Transverse colon (tissue), 4 donors: ENCODE data around the gene RPL35. TPM values are rescaled to one million over a fixed set of nuclear protein-coding genes. Genes with fewer than 3 reads are reported as not detected.

Experiments
- DNase-seq: peaks from one replicate; pipeline ENCODE4 v3.0.0-alpha.2; 2019
- H3K27ac ChIP-seq, 4 donors: fragments of 200-600 bp; sonication (generic); 2 replicates each; pipeline ENCODE4 v1.5.1; 2016 to 2018; ENCODE audit warnings: inconsistent platforms in 4 of 4
- H3K27me3 ChIP-seq: fragments of 200-600 bp; sonication (generic); 2 replicates; pipeline ENCODE4 v1.5.1; 2017; ENCODE audit warnings: inconsistent platforms
- H3K36me3 ChIP-seq, 4 donors: fragments of 200-600 bp; sonication (generic); 2 replicates each; pipeline ENCODE4 v1.5.1; 2017 to 2019; ENCODE audit warnings: inconsistent platforms in 4 of 4
- H3K4me1 ChIP-seq, 4 donors: fragments of 200-600 bp; sonication (generic); 2 replicates each; pipeline ENCODE4 v1.5.1; 2017 to 2020; ENCODE audit warnings: inconsistent platforms in 4 of 4
- H3K4me3 ChIP-seq, 4 donors: fragments of 200-600 bp; sonication (generic); 1 replicate in 1 of 4; 2 replicates in 3 of 4; pipeline versions ENCODE4 v1.5.1 to v1.6.1; 2017 to 2019; ENCODE audit warnings: inconsistent platforms in 4 of 4
- H3K9me3 ChIP-seq, 2 donors: fragments of 200-600 bp; sonication (generic); 2 replicates each; pipeline ENCODE4 v1.5.1; 2017 to 2019; ENCODE audit warnings: inconsistent platforms in 2 of 2
- CTCF ChIP-seq, 5 experiments: fragments of 200-600 bp in 3 of 5; fragments of 450-650 bp in 2 of 5; sonication (generic) in 3 of 5; IDR thresholded peaks; 1 replicate in 2 of 5; 2 replicates in 3 of 5; pipeline ENCODE4 v1.5.1; 2016 to 2017; ENCODE audit warnings: antibody characterized with exemption in 5 of 5, inconsistent platforms in 3 of 5, mild to moderate bottlenecking in 2 of 5, moderate library complexity in 1 of 5
- EP300 ChIP-seq: sonication (generic); formaldehyde crosslinking; IDR thresholded peaks from one replicate; pipeline ENCODE4 v1.6.1; 2017; ENCODE audit warnings: antibody characterized with exemption, low read depth
- POLR2A ChIP-seq: fragments of 450-650 bp; IDR thresholded peaks from one replicate; pipeline ENCODE4 v1.6.1; 2016; ENCODE audit warnings: antibody characterized with exemption, mild to moderate bottlenecking, moderate library complexity
- POLR2AphosphoS5 ChIP-seq, 3 donors: sonication (generic); formaldehyde crosslinking; IDR thresholded peaks; one replicate each; pipeline ENCODE4 v1.6.1; 2016; ENCODE audit warnings: antibody characterized with exemption in 3 of 3
- WGBS, 2 donors: methylation state at CpG; one replicate each; pipeline ENCODE4 v1.1.5; 2018; ENCODE audit warnings: low coverage in 1 of 2; 5-methylcytosine and 5-hydroxymethylcytosine counted together
- in situ Hi-C, 4 donors: fragments of 200-750 bp; cut with MboI; loops; one replicate each; pipeline versions ENCODE4 v1.15.0 to v1.15.1; 2017; ENCODE audit warnings: low sequenced_read_pairs in 3 of 4, low pct_ligation_motif_present in 1 of 4, low pct_unique_long_range_greater_than_20kb in 1 of 4
- intact Hi-C: fragments of 100-400 bp; cut with DNase I; formaldehyde crosslinking; loops from one replicate; pipeline ENCODE4 v1.15.1; 2023; ENCODE audit warnings: low total_unique reads
- total RNA-seq, 4 donors: library from RNA; depleted of rRNA; stranded (reverse); fragments of >200 nt; gene quantifications; one replicate each; pipeline ENCODE4 v1.1.0, GENCODE V29; 2016

RPL35 gene
- total RNA-seq, 4 donors from 2014 or later: 498 to 3,953 (median 1,382) TPM

DNA sequence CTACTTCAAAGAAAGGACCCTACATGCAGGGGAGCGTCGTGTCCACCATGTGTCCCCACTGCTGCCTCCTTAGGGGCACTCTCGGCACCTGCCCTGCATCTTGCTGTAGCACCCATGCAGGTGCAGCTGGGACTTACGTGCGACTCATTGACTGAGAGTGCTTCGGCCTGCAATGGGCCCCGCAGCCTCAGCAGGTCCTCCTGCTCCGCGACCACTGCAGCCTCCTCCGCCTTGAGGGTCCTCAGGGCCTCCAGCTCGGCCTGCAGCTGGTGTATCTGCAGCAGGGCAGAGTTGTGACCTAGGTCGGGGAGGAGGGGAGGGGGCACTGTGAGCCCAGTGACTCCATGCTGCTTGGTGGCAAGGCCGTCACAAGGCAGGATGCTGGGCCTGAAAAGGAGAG, 27.2 kb upstream of the RPL35 start:
- TF ChIP-seq CTCF (IDR thresholded peaks at IDR 0.05) (no peak), POLR2A (no peak), POLR2AphosphoS5 (IDR thresholded peaks at IDR 0.05) (no peak), EP300 (no peak)
- H3K9me3 ChIP-seq: no peaks in the 10 kb centered on the region
- intact Hi-C loops (no loop called here), in situ Hi-C loops (no loop called here)
- H3K4me1 ChIP-seq: no peaks in the 10 kb centered on the region
- H3K27ac ChIP-seq: no peak overlapping the region
- peaks cover 0 to 57% (median 26%) of the 10 kb centered on the region in 4 donors for H3K36me3 ChIP-seq
- no peaks in the 10 kb centered on the region for H3K27me3 ChIP-seq
- WGBS, 2 donors: 95% methylated on average over 10 of the region's 13 CpGs; no CpG with 5 or more reads in 1 of the 2 donors
- H3K4me3 ChIP-seq: no peak overlapping the region
- no peak for DNase-seq

GRCh38 chr9:124887832-124888231, 26.1 kb upstream of the RPL35 start:
- Histone ChIP-seq H3K4me3 (no peak overlapping the region), H3K27ac (no peak overlapping the region), H3K36me3 (peaks cover 0 to 55% (median 25%) of the 10 kb centered on the region in 4 donors), H3K4me1 (no peaks in the 10 kb centered on the region), H3K9me3 (no peaks in the 10 kb centered on the region), H3K27me3 (no peaks in the 10 kb centered on the region)
- in situ Hi-C loops (no loop called here), intact Hi-C loops (no loop called here)
- no peak for TF ChIP-seq POLR2AphosphoS5 (IDR thresholded peaks at IDR 0.05)
- TF ChIP-seq POLR2A: no peak
- no peak for TF ChIP-seq CTCF (IDR thresholded peaks at IDR 0.05)
- no peak for TF ChIP-seq EP300
- DNase-seq: no peak
- WGBS, 2 donors: 90 to 100% methylated on average over 2 to 5 of the region's 5 CpGs

DNA sequence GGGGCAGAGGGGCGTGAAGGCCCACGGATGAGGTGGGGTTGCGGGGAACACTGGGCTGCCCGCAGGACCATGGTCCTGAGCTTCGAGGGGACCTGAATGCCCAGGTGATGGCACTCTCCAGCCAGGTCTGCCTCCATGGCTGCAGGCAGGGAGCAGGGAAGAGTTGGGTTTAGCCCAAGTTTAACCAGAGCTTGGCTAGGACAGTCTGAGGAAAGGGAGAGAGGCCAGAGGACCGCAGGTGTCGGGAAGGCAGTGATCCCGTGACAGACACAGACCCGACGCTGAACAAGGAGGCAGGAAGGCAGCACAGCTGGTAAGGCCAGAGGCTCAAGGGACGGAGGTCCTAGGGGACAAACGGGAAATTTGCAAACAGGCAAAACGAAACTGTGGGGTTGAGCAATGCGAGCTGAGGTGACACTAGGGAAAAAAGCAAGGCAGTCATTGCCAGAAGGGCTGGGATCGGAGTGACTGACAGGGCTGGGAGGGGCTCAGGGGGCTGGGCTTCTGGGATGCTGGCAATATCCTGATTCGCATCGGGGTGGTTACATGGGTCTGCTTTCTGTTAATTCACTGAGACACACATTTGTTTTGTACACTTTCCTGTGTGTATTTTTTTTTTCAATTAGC, 25.2 kb upstream of the RPL35 start:
- Histone ChIP-seq H3K27me3 (no peaks in the 10 kb centered on the region), H3K4me1 (no peaks in the 10 kb centered on the region), H3K9me3 (no peaks in the 10 kb centered on the region), H3K27ac (no peak overlapping the region), H3K4me3 (no peak overlapping the region), H3K36me3 (peaks cover 0 to 55% (median 22%) of the 10 kb centered on the region in 4 donors)
- in situ Hi-C loops (no loop called here), intact Hi-C loops (no loop called here)
- TF ChIP-seq POLR2A (no peak), EP300 (no peak), POLR2AphosphoS5 (IDR thresholded peaks at IDR 0.05) (no peak), CTCF (IDR thresholded peaks at IDR 0.05) (no peak)
- 82 to 84% methylated on average over 8 to 17 of the region's 17 CpGs for WGBS, 2 donors
- no peak for DNase-seq

DNA sequence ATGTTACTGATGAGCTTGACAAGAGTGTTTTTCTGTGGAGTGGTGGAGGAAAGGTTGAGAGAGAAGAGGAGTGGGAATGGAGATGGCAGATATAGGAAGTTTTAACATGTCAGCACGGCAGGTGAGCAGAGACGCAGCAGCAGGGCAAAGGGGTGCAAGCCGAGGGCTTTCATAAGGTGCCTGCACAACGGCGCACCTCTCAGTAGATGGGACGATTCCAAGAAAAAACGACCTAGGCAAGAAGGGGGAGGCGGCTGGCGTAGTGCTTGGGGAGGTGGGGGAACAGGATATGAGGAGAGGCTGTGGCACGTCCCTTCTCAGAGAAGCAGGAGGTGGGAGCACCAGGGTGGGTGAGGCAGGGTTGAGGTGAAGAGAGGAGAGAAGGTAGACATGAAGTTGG, 24.7 kb upstream of the RPL35 start:
- no peak overlapping the region for H3K27ac ChIP-seq
- H3K4me1 ChIP-seq: no peaks in the 10 kb centered on the region
- in situ Hi-C loops (no loop called here), intact Hi-C loops (no loop called here)
- H3K36me3 ChIP-seq: peaks cover 0 to 55% (median 22%) of the 10 kb centered on the region in 4 donors
- TF ChIP-seq CTCF (IDR thresholded peaks at IDR 0.05): no peak
- TF ChIP-seq POLR2AphosphoS5 (IDR thresholded peaks at IDR 0.05): no peak
- TF ChIP-seq POLR2A: no peak
- no peak for TF ChIP-seq EP300
- no peaks in the 10 kb centered on the region for H3K9me3 ChIP-seq
- H3K4me3 ChIP-seq: no peak overlapping the region
- no peak for DNase-seq
- 75 to 88% methylated on average over 8 to 10 of the region's 10 CpGs for WGBS, 2 donors
- H3K27me3 ChIP-seq: no peaks in the 10 kb centered on the region
